Adrenal gland (tissue), 12 donors: ENCODE results near the gene DAAM2. TPM values are rescaled to one million over a fixed set of nuclear protein-coding genes. Genes with fewer than 3 reads are reported as not detected.

ENCODE experiments used
- DNase-seq, 7 donors: peaks; one replicate each; pipeline ENCODE4 v3.0.0-alpha.2; 2019 to 2020
- H3K27ac ChIP-seq, 5 donors: fragments of 200-600 bp; sonication (generic) in 4 of 5; 1 replicate in 3 of 5; 2 replicates in 2 of 5; pipeline versions ENCODE4 v1.5.1 to v1.8.0; 2016 to 2020; ENCODE audit warnings: mild to moderate bottlenecking in 1 of 5
- H3K27me3 ChIP-seq: fragments of 200-600 bp; 2 replicates; pipeline ENCODE4 v1.8.0; 2021
- H3K36me3 ChIP-seq, 2 donors: fragments of 200-600 bp; replicated peaks in 1 of 2; 1 replicate in 1 of 2; 2 replicates in 1 of 2; pipeline versions ENCODE4 v1.5.1 to v1.8.0; 2018 to 2022
- H3K4me1 ChIP-seq, 2 donors: fragments of 200-600 bp; replicated peaks in 1 of 2; 1 replicate in 1 of 2; 2 replicates in 1 of 2; pipeline versions ENCODE4 v1.5.1 to v1.8.0; 2018 to 2021
- H3K4me3 ChIP-seq, 4 donors: fragments of 200-600 bp; sonication (generic) in 3 of 4; one replicate each; pipeline ENCODE4 v1.5.1; 2016 to 2018
- H3K9me3 ChIP-seq, 3 donors: fragments of 200-600 bp; sonication (generic) in 1 of 3; replicated peaks in 1 of 3; 1 replicate in 2 of 3; 2 replicates in 1 of 3; pipeline versions ENCODE4 v1.5.1 to v1.8.0; 2016 to 2021
- CTCF ChIP-seq, 6 experiments: fragments of 450-650 bp in 4 of 6; fragments of 200-600 bp in 2 of 6; sonication (generic) in 1 of 6; IDR thresholded peaks; 1 replicate in 5 of 6; 2 replicates in 1 of 6; pipeline versions ENCODE4 v1.5.1 to v1.8.0; 2016 to 2021; ENCODE audit warnings: antibody characterized with exemption in 6 of 6, mild to moderate bottlenecking in 2 of 6, moderate library complexity in 1 of 6
- POLR2A ChIP-seq, 2 donors: fragments of 450-650 bp; IDR thresholded peaks; one replicate each; pipeline ENCODE4 v1.6.1; 2017; ENCODE audit warnings: antibody characterized with exemption in 2 of 2, mild to moderate bottlenecking in 2 of 2, moderate library complexity in 1 of 2
- WGBS, 4 donors: extraction: QIAGEN DNeasy Blood & Tissue Kit in 2 of 4; methylation state at CpG; one replicate each; pipeline versions ENCODE4 v1.1.5 to v1.1.7; 2013 to 2017; 5-methylcytosine and 5-hydroxymethylcytosine counted together
- intact Hi-C, 2 donors: fragments of 100-400 bp; cut with DNase I; formaldehyde crosslinking; loops; one replicate each; pipeline versions ENCODE4 v1.14.1 to v1.15.0; 2022 to 2023
- polyA plus RNA-seq, 3 donors: library from polyadenylated mRNA; stranded (reverse); fragments of 200-250 nt in 2 of 3; fragments of 350-450 nt in 1 of 3; fragmentation: Illumina TruSeq in 1 of 3; extraction: RNeasy Lipid Tissue Mini Kit (QIAGEN cat#74804) in 1 of 3; gene quantifications; one replicate each; pipeline ENCODE4 v1.2.3, GENCODE V29; 2013 to 2014
- total RNA-seq, 9 donors: library from RNA; depleted of rRNA in 4 of 9; stranded (reverse); fragments of >200 nt in 4 of 9; fragments of 120-200 nt in 1 of 9; fragmentation: NEBNext Ultra II Directional in 1 of 9; extraction: Animal tissue kit (Norgen Biotek cat#: 25700) in 1 of 9; gene quantifications; one replicate each; pipeline versions ENCODE4 v1.1.0 to v1.2.4, GENCODE V29; 2013 to 2023
- donor health status: healthy with polysubstance abuse.
- donor health status: Bipolar disorder and iron deficiency.
- donor health status: DM: yes; HTN: yes; CAD: no.
- donor health status: DM: no; HTN: no; CAD: no.
- donor health status: DM: no; HTN: no; CAD: no.
- donor health status: DM: yes; HTN: yes; CAD: no.

DAAM2 gene
- total and polyA plus RNA-seq, 12 donors: 28.1 to 72.1 (median 53.2) TPM

GRCh38 chr6:39831701-39832100 lies 39.5 kb downstream of the DAAM2 start:
- intact Hi-C loops: no loop called here
- peaks cover 0 to 44% of the 10 kb centered on the region in 2 donors for H3K4me1 ChIP-seq
- H3K27ac ChIP-seq: no peak overlapping the region
- 79 to 100% (median 84%) methylated on average over 2 to 6 of the region's 6 CpGs for WGBS, 4 donors
- H3K36me3 ChIP-seq: no peaks in the 10 kb centered on the region
- TF ChIP-seq POLR2A (IDR thresholded peaks at IDR 0.05): no peak
- no peak for TF ChIP-seq CTCF (IDR thresholded peaks at IDR 0.05)
- H3K4me3 ChIP-seq: no peak overlapping the region
- no peak for DNase-seq
- H3K9me3 ChIP-seq: no peaks in the 10 kb centered on the region
- no peaks in the 10 kb centered on the region for H3K27me3 ChIP-seq

- WGBS, 4 donors: 82 to 92% (median 87%) methylated on average over 4 of the region's 4 CpGs
- no peak overlapping the region for H3K4me3 ChIP-seq
- intact Hi-C loops: no loop called here
- TF ChIP-seq POLR2A (IDR thresholded peaks at IDR 0.05): no peak
- no peak for TF ChIP-seq CTCF (IDR thresholded peaks at IDR 0.05)
- no peaks in the 10 kb centered on the region for H3K36me3 ChIP-seq
- no peak for DNase-seq
- H3K27me3 ChIP-seq: no peaks in the 10 kb centered on the region
- peaks cover 0 to 44% of the 10 kb centered on the region in 2 donors for H3K4me1 ChIP-seq
- no peaks in the 10 kb centered on the region for H3K9me3 ChIP-seq
- H3K27ac ChIP-seq: no peak overlapping the region
Measured at GRCh38 chr6:39834278-39834677, 42.1 kb downstream of the DAAM2 start.

- intact Hi-C loops: no loop called here
- Histone ChIP-seq H3K4me1 (peaks cover 0 to 50% of the 10 kb centered on the region in 2 donors), H3K9me3 (no peaks in the 10 kb centered on the region), H3K27me3 (no peaks in the 10 kb centered on the region), H3K27ac (no peak overlapping the region), H3K36me3 (no peaks in the 10 kb centered on the region), H3K4me3 (no peak overlapping the region)
- WGBS, 4 donors: 94 to 96% (median 95%) methylated on average over 5 of the region's 5 CpGs
- no peak for TF ChIP-seq POLR2A (IDR thresholded peaks at IDR 0.05)
- no peak for TF ChIP-seq CTCF (IDR thresholded peaks at IDR 0.05)
- DNase-seq: no peak
Measured at GRCh38 chr6:39834866-39835265, 42.7 kb downstream of the DAAM2 start.

GRCh38 chr6:39835821-39836295 lies 43.7 kb downstream of the DAAM2 start:
- no peak overlapping the region for H3K4me3 ChIP-seq
- intact Hi-C loops: no loop called here
- 63 to 88% (median 70%) methylated on average over 2 of the region's 2 CpGs for WGBS, 4 donors
- H3K9me3 ChIP-seq: no peaks in the 10 kb centered on the region
- no peak for DNase-seq
- H3K4me1 ChIP-seq: peaks cover 0 to 50% of the 10 kb centered on the region in 2 donors
- H3K27ac ChIP-seq: peak overlapping the region in 1 of 5 donors; percentile 18
- no peaks in the 10 kb centered on the region for H3K27me3 ChIP-seq
- H3K36me3 ChIP-seq: no peaks in the 10 kb centered on the region
- TF ChIP-seq CTCF (IDR thresholded peaks at IDR 0.05) (no peak), POLR2A (IDR thresholded peaks at IDR 0.05) (no peak)
